HCT116 (cell line): ENCODE measurements around the gene POC1B. TPM values are rescaled to one million over a fixed set of nuclear protein-coding genes. Genes with fewer than 3 reads are reported as not detected.

Source experiments
- ATAC-seq: fragments of 200-7000 bp; cut with Tn5 transposase; 2 replicates; pipeline ENCODE4 v1.9.1; 2020; ENCODE audit warnings: mild to moderate bottlenecking, moderate library complexity
- BruUV-seq: library from RNA; stranded (reverse); fragments of 400-500 nt; replicated peaks from 2 replicates; lab custom pipeline; 2021; lab: Mats Ljungman, UMichigan
- CTCF ChIA-PET: fragments of 300-600 bp; sonication (Branson Sonifier 250); formaldehyde crosslinking; loops from one replicate; lab custom pipeline; 2021; ENCODE audit warnings: antibody characterized with exemption; lab: Charles Lee
- POLR2A ChIA-PET: fragments of 300-600, 350-600 bp; sonication (Branson Sonifier 250); formaldehyde crosslinking; loops from one replicate; lab custom pipeline; 2021; ENCODE audit warnings: antibody characterized with exemption; lab: Charles Lee
- RAD21 ChIA-PET, 2 experiments: fragments of 300-600 bp; sonication (Branson Sonifier 250); formaldehyde crosslinking; loops; one replicate each; lab custom pipeline; 2023; ENCODE audit warnings: low total read pairs in 2 of 2; ENCODE audit not compliant: uncharacterized antibody in 2 of 2, unreplicated experiment in 2 of 2, low non-redundant PET in 1 of 2; lab: Charles Lee
- DNase-seq: peaks from one replicate; pipeline ENCODE4 v3.0.0-alpha.2; 2010; ENCODE audit warnings: low read depth, low spot score
- H2AFZ ChIP-seq: fragments of 200-600 bp; shearing (Covaris generic), sonication (generic); 2 replicates; pipeline ENCODE4 v1.6.1; 2017; ENCODE audit warnings: low read depth, mixed run types, mixed read lengths, antibody characterized with exemption, low read length; ENCODE audit not compliant: poor library complexity, severe bottlenecking
- H3K27ac ChIP-seq: 2 replicates; pipeline ENCODE4 v1.5.1; 2012; ENCODE audit warnings: low read depth, low read length
- H3K27me3 ChIP-seq: fragments of 200-600 bp; sonication (generic); 2 replicates; pipeline ENCODE4 v1.6.1; 2016; ENCODE audit warnings: mixed run types, low read length, mixed read lengths; ENCODE audit not compliant: insufficient read depth
- H3K36me3 ChIP-seq, 2 experiments: fragments of 200-500 bp in 1 of 2; fragments of 200-600 bp in 1 of 2; sonication (Bioruptor generic) in 1 of 2; sonication (generic) in 1 of 2; 2 replicates each; pipeline versions ENCODE4 v1.5.1 to v1.6.1; 2014 to 2016; ENCODE audit warnings: low read length in 2 of 2, inconsistent platforms in 1 of 2, mixed read lengths in 1 of 2, mixed run types in 1 of 2; ENCODE audit not compliant: insufficient read depth in 2 of 2, control insufficient read depth in 1 of 2
- H3K4me1 ChIP-seq, 2 experiments: fragments of 200-600 bp in 1 of 2; sonication (generic) in 1 of 2; 2 replicates each; pipeline versions ENCODE4 v1.5.1 to v1.6.1; 2012 to 2017; ENCODE audit warnings: low read length in 2 of 2, inconsistent platforms in 1 of 2, mild to moderate bottlenecking in 1 of 2, mixed read lengths in 1 of 2, mixed run types in 1 of 2, moderate library complexity in 1 of 2; ENCODE audit not compliant: insufficient read depth in 2 of 2, control insufficient read depth in 1 of 2
- H3K4me2 ChIP-seq: fragments of 200-600 bp; sonication (generic); 2 replicates; pipeline ENCODE4 v1.6.1; 2017; ENCODE audit warnings: mixed run types, low read length, mixed read lengths
- H3K4me3 ChIP-seq, 2 experiments: fragments of 200-600 bp in 1 of 2; sonication (generic) in 1 of 2; replicated peaks in 1 of 2; 2 replicates each; pipeline ENCODE4 v1.5.1; 2011 to 2016; ENCODE audit warnings: low read length in 2 of 2, control low read depth in 1 of 2, low read depth in 1 of 2, mild to moderate bottlenecking in 1 of 2, mixed read lengths in 1 of 2, mixed run types in 1 of 2
- H3K79me2 ChIP-seq: fragments of 200-600 bp; sonication (generic); 2 replicates; pipeline ENCODE4 v1.6.1; 2017; ENCODE audit warnings: mild to moderate bottlenecking, mixed run types, low read length, moderate library complexity, mixed read lengths; ENCODE audit not compliant: insufficient read depth
- H3K9ac ChIP-seq: fragments of 200-600 bp; sonication (generic); 2 replicates; pipeline ENCODE4 v1.6.1; 2016; ENCODE audit warnings: low read length, mixed read lengths
- H3K9me2 ChIP-seq: fragments of 200-600 bp; sonication (generic), shearing (Covaris generic); 2 replicates; pipeline ENCODE4 v1.6.1; 2017; ENCODE audit warnings: mixed run types, mild to moderate bottlenecking, moderate library complexity; ENCODE audit not compliant: insufficient read depth
- H3K9me3 ChIP-seq, 2 experiments: fragments of 200-500 bp in 1 of 2; fragments of 200-600 bp in 1 of 2; sonication (Bioruptor generic) in 1 of 2; sonication (generic) in 1 of 2; 2 replicates each; pipeline ENCODE4 v1.6.1; 2014 to 2017; ENCODE audit warnings: low read length in 2 of 2, mixed read lengths in 2 of 2, inconsistent platforms in 1 of 2, low read depth in 1 of 2, mild to moderate bottlenecking in 1 of 2, mixed run types in 1 of 2, moderate library complexity in 1 of 2; ENCODE audit not compliant: control insufficient read depth in 1 of 2, insufficient read depth in 1 of 2
- H4K20me1 ChIP-seq: fragments of 200-600 bp; sonication (generic), shearing (Covaris generic); 2 replicates; pipeline ENCODE4 v1.6.1; 2017; ENCODE audit warnings: mixed run types, mild to moderate bottlenecking, moderate library complexity; ENCODE audit not compliant: insufficient read depth
- CBX3 ChIP-seq: IDR thresholded peaks from 2 replicates; pipeline ENCODE4 v1.6.1; 2012; ENCODE audit warnings: low read depth
- CEBPB ChIP-seq: IDR thresholded peaks from 2 replicates; pipeline ENCODE4 v1.6.1; 2012; ENCODE audit warnings: low read depth
- ELF1 ChIP-seq: IDR thresholded peaks from 2 replicates; pipeline ENCODE4 v1.6.1; 2012; ENCODE audit warnings: low read depth, borderline replicate concordance
- EZH2 ChIP-seq: fragments of 200-600 bp; sonication (generic); IDR thresholded peaks from 2 replicates; pipeline ENCODE4 v1.6.1; 2017; ENCODE audit warnings: antibody characterized with exemption, mixed run types
- EZH2phosphoT487 ChIP-seq: fragments of 200-600 bp; IDR thresholded peaks from 2 replicates; pipeline ENCODE4 v1.6.1; 2018; ENCODE audit warnings: antibody characterized with exemption, borderline replicate concordance
- POLR2A ChIP-seq: IDR thresholded peaks from 2 replicates; pipeline ENCODE4 v1.7.0; 2011; ENCODE audit warnings: borderline replicate concordance; ENCODE audit not compliant: insufficient read depth, insufficient read length; ENCODE audit errors: extremely low read depth
- RAD21 ChIP-seq: IDR thresholded peaks from 2 replicates; pipeline ENCODE4 v1.6.1; 2012; ENCODE audit warnings: low read depth, mild to moderate bottlenecking
- ZFX ChIP-seq: fragments of 450-650 bp; IDR thresholded peaks from 2 replicates; pipeline ENCODE4 v1.6.1; 2017
- intact Hi-C: fragments of 100-400 bp; cut with micrococcal nuclease; formaldehyde crosslinking; loops from 2 replicates; pipeline ENCODE4 v1.10.0; 2022
- total RNA-seq: library from RNA; stranded (reverse); gene quantifications from one replicate; pipeline ENCODE4 v1.2.1, GENCODE V29; 2021; ENCODE audit not compliant: unreplicated experiment
- TF ChIP-seq, protein P1 (sequence below), 3 experiments: fragments of 200-600 bp in 1 of 3; sonication (generic) in 1 of 3; IDR thresholded peaks in 2 of 3; conservative IDR thresholded peaks in 1 of 3; 2 replicates each; pipeline ENCODE4 v1.5.1; 2012 to 2017; ENCODE audit warnings: low read depth in 2 of 3, low read length in 2 of 3, antibody characterized with exemption in 1 of 3, borderline replicate concordance in 1 of 3, control low read depth in 1 of 3, mild to moderate bottlenecking in 1 of 3, mixed read lengths in 1 of 3, mixed run types in 1 of 3, moderate library complexity in 1 of 3; ENCODE audit not compliant: insufficient read depth in 1 of 3
- TF ChIP-seq, protein P2 (sequence below): IDR thresholded peaks from 2 replicates; pipeline ENCODE4 v1.6.1; 2011; ENCODE audit warnings: mild to moderate bottlenecking, low read length, moderate library complexity; ENCODE audit not compliant: insufficient replicate concordance; ENCODE audit errors: extremely low read depth
- TF ChIP-seq, protein P3 (sequence below): IDR thresholded peaks from 2 replicates; pipeline ENCODE4 v1.6.1; 2012

The POC1B gene
- total RNA-seq, 1 experiment from 2014 or later, result 14.3 TPM

DNA sequence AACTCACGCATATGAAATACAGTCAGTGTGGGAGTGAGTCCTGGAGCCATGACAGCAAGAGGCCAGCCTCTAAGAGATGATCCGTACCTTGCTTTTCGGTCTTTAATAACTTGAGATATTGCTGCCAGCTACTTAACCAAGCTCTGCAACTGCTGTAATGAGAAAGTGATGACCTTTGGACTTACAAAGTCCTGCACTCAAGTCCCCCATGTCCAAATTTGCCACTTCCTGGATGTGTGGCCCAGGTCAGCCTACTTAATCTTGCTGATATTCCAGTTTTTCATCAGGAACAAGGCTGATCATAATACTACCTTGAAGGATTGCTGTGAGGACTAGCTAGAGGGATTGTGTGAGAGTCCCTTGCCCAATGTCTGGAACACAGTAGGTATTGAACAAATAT, 139.7 kb downstream of the POC1B start:
- ChIA-PET RAD21 (no interaction called here), POLR2A (no interaction called here), CTCF (interaction anchor here (0.5 kb wide), 1 partner anchor 74 kb away, joined by 3 read pairs; no protein-coding TSS in a partner anchor)
- no peaks in the 10 kb centered on the region for H4K20me1 ChIP-seq
- no peaks in the 10 kb centered on the region for H3K79me2 ChIP-seq
- DNase-seq, result no peak
- no TSS peak for BruUV-seq
- H3K27me3 ChIP-seq, result no peaks in the 10 kb centered on the region
- peaks cover 0 to 8% of the 10 kb centered on the region in 2 experiments; a peak in 2 of 4 replicates for H3K4me1 ChIP-seq
- TF ChIP-seq RAD21 (no peak), EZH2phosphoT487 (no peak), EZH2 (no peak), CBX3 (no peak), ZFX (no peak), CEBPB (no peak), POLR2A (no peak), ELF1 (no peak)
- TF ChIP-seq, protein P1, sequence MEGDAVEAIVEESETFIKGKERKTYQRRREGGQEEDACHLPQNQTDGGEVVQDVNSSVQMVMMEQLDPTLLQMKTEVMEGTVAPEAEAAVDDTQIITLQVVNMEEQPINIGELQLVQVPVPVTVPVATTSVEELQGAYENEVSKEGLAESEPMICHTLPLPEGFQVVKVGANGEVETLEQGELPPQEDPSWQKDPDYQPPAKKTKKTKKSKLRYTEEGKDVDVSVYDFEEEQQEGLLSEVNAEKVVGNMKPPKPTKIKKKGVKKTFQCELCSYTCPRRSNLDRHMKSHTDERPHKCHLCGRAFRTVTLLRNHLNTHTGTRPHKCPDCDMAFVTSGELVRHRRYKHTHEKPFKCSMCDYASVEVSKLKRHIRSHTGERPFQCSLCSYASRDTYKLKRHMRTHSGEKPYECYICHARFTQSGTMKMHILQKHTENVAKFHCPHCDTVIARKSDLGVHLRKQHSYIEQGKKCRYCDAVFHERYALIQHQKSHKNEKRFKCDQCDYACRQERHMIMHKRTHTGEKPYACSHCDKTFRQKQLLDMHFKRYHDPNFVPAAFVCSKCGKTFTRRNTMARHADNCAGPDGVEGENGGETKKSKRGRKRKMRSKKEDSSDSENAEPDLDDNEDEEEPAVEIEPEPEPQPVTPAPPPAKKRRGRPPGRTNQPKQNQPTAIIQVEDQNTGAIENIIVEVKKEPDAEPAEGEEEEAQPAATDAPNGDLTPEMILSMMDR (IDR thresholded peaks at IDR 0.05 in 2 of 3, conservative IDR thresholded peaks at IDR 0.05 in 1 of 3; ENCODE audit: borderline replicate concordance in 1 of 3, insufficient read depth in 1 of 3, low read depth in 2 of 3, low read length in 2 of 3), result no peak
- TF ChIP-seq, protein P2, sequence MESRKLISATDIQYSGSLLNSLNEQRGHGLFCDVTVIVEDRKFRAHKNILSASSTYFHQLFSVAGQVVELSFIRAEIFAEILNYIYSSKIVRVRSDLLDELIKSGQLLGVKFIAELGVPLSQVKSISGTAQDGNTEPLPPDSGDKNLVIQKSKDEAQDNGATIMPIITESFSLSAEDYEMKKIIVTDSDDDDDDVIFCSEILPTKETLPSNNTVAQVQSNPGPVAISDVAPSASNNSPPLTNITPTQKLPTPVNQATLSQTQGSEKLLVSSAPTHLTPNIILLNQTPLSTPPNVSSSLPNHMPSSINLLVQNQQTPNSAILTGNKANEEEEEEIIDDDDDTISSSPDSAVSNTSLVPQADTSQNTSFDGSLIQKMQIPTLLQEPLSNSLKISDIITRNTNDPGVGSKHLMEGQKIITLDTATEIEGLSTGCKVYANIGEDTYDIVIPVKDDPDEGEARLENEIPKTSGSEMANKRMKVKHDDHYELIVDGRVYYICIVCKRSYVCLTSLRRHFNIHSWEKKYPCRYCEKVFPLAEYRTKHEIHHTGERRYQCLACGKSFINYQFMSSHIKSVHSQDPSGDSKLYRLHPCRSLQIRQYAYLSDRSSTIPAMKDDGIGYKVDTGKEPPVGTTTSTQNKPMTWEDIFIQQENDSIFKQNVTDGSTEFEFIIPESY, result no peak
- TF ChIP-seq, protein P3, sequence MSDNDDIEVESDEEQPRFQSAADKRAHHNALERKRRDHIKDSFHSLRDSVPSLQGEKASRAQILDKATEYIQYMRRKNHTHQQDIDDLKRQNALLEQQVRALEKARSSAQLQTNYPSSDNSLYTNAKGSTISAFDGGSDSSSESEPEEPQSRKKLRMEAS, result no peak
- H3K9ac ChIP-seq, result no peak overlapping the region
- intact Hi-C loops, result no loop called here
- no peak overlapping the region for H3K4me2 ChIP-seq
- no peaks in the 10 kb centered on the region for H3K36me3 ChIP-seq
- no peak overlapping the region for H3K4me3 ChIP-seq
- no peaks in the 10 kb centered on the region for H3K9me3 ChIP-seq
- no peak for ATAC-seq
- no peak overlapping the region for H2AFZ ChIP-seq
- no peak overlapping the region for H3K27ac ChIP-seq
- no peaks in the 10 kb centered on the region for H3K9me2 ChIP-seq
